ENCODE measurements around the gene USP32. TPM values are rescaled to one million over a fixed set of nuclear protein-coding genes. Genes with fewer than 3 reads are reported as not detected.

USP32 gene
- total RNA-seq, 1 experiment from 2014 or later = 32.3 TPM

GRCh38 chr17:60149691-60150582, 242.0 kb downstream of the USP32 start, which contains the start of gene CA4:
Gene CA4, plus strand, starts transcription at chr17:60149973. Its CDS starts 62 bp downstream, at chr17:60150035.
- Histone ChIP-seq H3K4me3 (no peak within 1 kb of the TSS), H3K27ac (no peak within 1 kb of the TSS), H3K4me1 (replicated peaks; ENCODE audit: insufficient read depth) (peaks cover 8% of the 10 kb centered on the region; the same call in 1 of the 2 replicates), H3K9me3 (ENCODE audit: insufficient read depth, low read depth) (no peaks in the 10 kb centered on the region), H3F3A (ENCODE audit: insufficient read depth, low read depth) (no peaks in the 10 kb centered on the region; the same call in 1 of the 2 replicates), H2AFZ (no peak within 1 kb of the TSS), H3K79me2 (ENCODE audit: low read depth) (no peaks in the 10 kb centered on the region), H3K9me2 (ENCODE audit: insufficient read depth) (no peaks in the 10 kb centered on the region), H3K36me3 (ENCODE audit: low read depth) (no peaks in the 10 kb centered on the region), H3K27me3 (ENCODE audit: insufficient read depth, low read depth) (no peaks in the 10 kb centered on the region), H3K4me2 (no peak within 1 kb of the TSS), H4K20me1 (ENCODE audit: insufficient read depth) (no peaks in the 10 kb centered on the region)
- intact Hi-C loops (cut with micrococcal nuclease; ENCODE audit: unreplicated experiment) = no loop called here
- CTCF ChIA-PET = no interaction called here
- POLR2A ChIA-PET (ENCODE audit: unreplicated experiment) = no interaction called here
- no peak for DNase-seq
- no TSS peak for BruUV-seq (replicated peaks)
- TF ChIP-seq EZH2 (IDR thresholded peaks at IDR 0.05; ENCODE audit: low read depth) (no peak), CTCF (conservative IDR thresholded peaks at IDR 0.05) (no peak)

GRCh38 chr17:60148373-60148772, 243.6 kb downstream of the USP32 start:
- intact Hi-C loops (cut with micrococcal nuclease; ENCODE audit: unreplicated experiment) = no loop called here
- Histone ChIP-seq H3K9me2 (ENCODE audit: insufficient read depth) (no peaks in the 10 kb centered on the region), H3K4me1 (replicated peaks; ENCODE audit: insufficient read depth) (peaks cover 8% of the 10 kb centered on the region; the same call in 1 of the 2 replicates), H3K4me2 (no peak overlapping the region), H3K27me3 (ENCODE audit: insufficient read depth, low read depth) (no peaks in the 10 kb centered on the region), H3K9me3 (ENCODE audit: insufficient read depth, low read depth) (no peaks in the 10 kb centered on the region), H2AFZ (no peak overlapping the region), H3K79me2 (ENCODE audit: low read depth) (no peaks in the 10 kb centered on the region), H4K20me1 (ENCODE audit: insufficient read depth) (no peaks in the 10 kb centered on the region), H3K4me3 (no peak overlapping the region), H3K36me3 (ENCODE audit: low read depth) (no peaks in the 10 kb centered on the region), H3F3A (ENCODE audit: insufficient read depth, low read depth) (no peaks in the 10 kb centered on the region; the same call in 1 of the 2 replicates), H3K27ac (no peak overlapping the region)
- CTCF ChIA-PET = no interaction called here
- DNase-seq = no peak
- TF ChIP-seq EZH2 (IDR thresholded peaks at IDR 0.05; ENCODE audit: low read depth) (no peak), CTCF (conservative IDR thresholded peaks at IDR 0.05) (no peak)
- no TSS peak for BruUV-seq (replicated peaks)
- POLR2A ChIA-PET (ENCODE audit: unreplicated experiment) = no interaction called here

- Histone ChIP-seq H3K36me3 (ENCODE audit: low read depth) (no peaks in the 10 kb centered on the region), H3K9me2 (ENCODE audit: insufficient read depth) (no peaks in the 10 kb centered on the region), H3K27ac (no peak overlapping the region), H3K79me2 (ENCODE audit: low read depth) (no peaks in the 10 kb centered on the region), H3K27me3 (ENCODE audit: insufficient read depth, low read depth) (no peaks in the 10 kb centered on the region), H3K4me3 (no peak overlapping the region), H2AFZ (no peak overlapping the region), H3K9me3 (ENCODE audit: insufficient read depth, low read depth) (no peaks in the 10 kb centered on the region), H3K4me2 (no peak overlapping the region), H3F3A (ENCODE audit: insufficient read depth, low read depth) (no peaks in the 10 kb centered on the region; the same call in 1 of the 2 replicates), H4K20me1 (ENCODE audit: insufficient read depth) (no peaks in the 10 kb centered on the region), H3K4me1 (replicated peaks; ENCODE audit: insufficient read depth) (peaks cover 12% of the 10 kb centered on the region; the same call in 1 of the 2 replicates)
- intact Hi-C loops (cut with micrococcal nuclease; ENCODE audit: unreplicated experiment) = no loop called here
- POLR2A ChIA-PET (ENCODE audit: unreplicated experiment) = no interaction called here
- no TSS peak for BruUV-seq (replicated peaks)
- CTCF ChIA-PET = no interaction called here
- TF ChIP-seq CTCF (conservative IDR thresholded peaks at IDR 0.05) (no peak), EZH2 (IDR thresholded peaks at IDR 0.05; ENCODE audit: low read depth) (no peak)
- DNase-seq = no peak
Measured at GRCh38 chr17:60147553-60148223, 244.2 kb downstream of the USP32 start.
